ENCODE data around the gene CBARP. TPM values are rescaled to one million over a fixed set of nuclear protein-coding genes. Genes with fewer than 3 reads are reported as not detected.

Gene CBARP
- total and polyA plus RNA-seq, 2 donors (not counting 3 experiments of a cell fraction or from before 2014, with no cell fraction given), result 3.5 to 9.2 TPM

- Histone ChIP-seq H3K27me3 (ENCODE audit: control insufficient read depth in 2 of 2, insufficient read depth in 2 of 2, low read length in 2 of 2) (no peaks in the 10 kb centered on the region), H3K79me2 (ENCODE audit: control insufficient read depth, insufficient read depth, low read length) (no peaks in the 10 kb centered on the region), H4K20me1 (replicated peaks; ENCODE audit: control insufficient read depth, extremely low read depth, insufficient read depth, low read length) (no peaks in the 10 kb centered on the region), H3K9me1 (replicated peaks; ENCODE audit: control insufficient read depth, extremely low read depth, insufficient read depth, low read length) (no peaks in the 10 kb centered on the region), H3K4me1 (ENCODE audit: control insufficient read depth, extremely low read depth, insufficient read depth, low read length) (no peaks in the 10 kb centered on the region), H3K4me3 (replicated peaks in 1 of 3; ENCODE audit: insufficient read depth in 1 of 3, low read depth in 1 of 3, low read length in 3 of 3) (no peak overlapping the region), H3K9me3 (replicated peaks; ENCODE audit: control insufficient read depth, insufficient read depth, low read length) (no peaks in the 10 kb centered on the region), H3K9ac (replicated peaks; ENCODE audit: extremely low read depth, insufficient read depth, low read length) (no peak overlapping the region), H3K4me2 (ENCODE audit: insufficient read depth, low read length) (no peak overlapping the region), H3K36me3 (ENCODE audit: control insufficient read depth in 2 of 2, extremely low read depth in 1 of 2, insufficient read depth in 2 of 2, low read length in 2 of 2) (peaks cover 5 to 20% of the 10 kb centered on the region in 2 experiments), H3K27ac (ENCODE audit: insufficient read depth, low read depth, low read length) (no peak overlapping the region), H2AFZ (ENCODE audit: low read depth, low read length) (no peak overlapping the region)
- BruUV-seq (replicated peaks), result no TSS peak
- DNase-seq (ENCODE audit: low read depth, low spot score) (no peak), FAIRE-seq (no peak)
- intact Hi-C loops (cut with micrococcal nuclease), result no loop called here
- TF ChIP-seq MYC (IDR thresholded peaks at IDR 0.05; ENCODE audit: low read depth, low read length) (no peak), POLR2AphosphoS5 (IDR thresholded peaks at IDR 0.05; ENCODE audit: insufficient read depth, low read depth, low read length) (no peak), CTCF (IDR thresholded peaks at IDR 0.05; ENCODE audit: extremely low read depth in 1 of 2, insufficient read depth in 1 of 2, low read depth in 1 of 2, low read length in 2 of 2) (no peak), GATA2 (IDR thresholded peaks at IDR 0.05; ENCODE audit: insufficient read depth, insufficient read length, low read depth, low read length) (no peak), MAX (IDR thresholded peaks at IDR 0.05; ENCODE audit: insufficient read depth, insufficient read length) (no peak), POLR2A (IDR thresholded peaks at IDR 0.05; ENCODE audit: low read depth, low read length) (no peak), JUN (IDR thresholded peaks at IDR 0.05; ENCODE audit: borderline replicate concordance, insufficient read depth, insufficient read length, low read depth) (no peak), EZH2 (IDR thresholded peaks at IDR 0.05; ENCODE audit: borderline replicate concordance, low read depth, low read length, severe bottlenecking) (no peak), FOS (IDR thresholded peaks at IDR 0.05; ENCODE audit: borderline replicate concordance, insufficient read depth, low read length) (no peak)
- ChIA-PET CTCF (interaction anchor here (1.9 to 2.5 kb wide), 3 partner anchors 8 to 20 kb away, joined by 7 to 14 read pairs (median 9); no protein-coding TSS in a partner anchor), POLR2A (no interaction called here)
- dilution Hi-C loops (cut with MboI; ENCODE audit: extremely low pct_ligation_motif_present, low sequenced_read_pairs), result no loop called here
These were observed 13.6 kb downstream of the CBARP start for GRCh38 chr19:1224047-1224825.
